Coronary artery (tissue), 2 donors: Measurements from ENCODE around the gene KANK2.

Experiments used
- DNase-seq: peaks from one replicate; pipeline ENCODE4 v3.0.0-alpha.2; 2017; ENCODE audit warnings: low spot score
- H3K27ac ChIP-seq, 2 donors: fragments of 200-600 bp; sonication (generic); one replicate each; pipeline ENCODE4 v1.5.1; 2016 to 2019
- H3K4me3 ChIP-seq: fragments of 200-600 bp; sonication (generic); 2 replicates; pipeline ENCODE4 v1.5.1; 2016; ENCODE audit warnings: mild to moderate bottlenecking, moderate library complexity
- TF ChIP-seq, protein P1 (sequence below): fragments of 200-600 bp; sonication (generic); IDR thresholded peaks from one replicate; pipeline ENCODE4 v1.5.1; 2019; ENCODE audit warnings: antibody characterized with exemption

Gene KANK2

DNA sequence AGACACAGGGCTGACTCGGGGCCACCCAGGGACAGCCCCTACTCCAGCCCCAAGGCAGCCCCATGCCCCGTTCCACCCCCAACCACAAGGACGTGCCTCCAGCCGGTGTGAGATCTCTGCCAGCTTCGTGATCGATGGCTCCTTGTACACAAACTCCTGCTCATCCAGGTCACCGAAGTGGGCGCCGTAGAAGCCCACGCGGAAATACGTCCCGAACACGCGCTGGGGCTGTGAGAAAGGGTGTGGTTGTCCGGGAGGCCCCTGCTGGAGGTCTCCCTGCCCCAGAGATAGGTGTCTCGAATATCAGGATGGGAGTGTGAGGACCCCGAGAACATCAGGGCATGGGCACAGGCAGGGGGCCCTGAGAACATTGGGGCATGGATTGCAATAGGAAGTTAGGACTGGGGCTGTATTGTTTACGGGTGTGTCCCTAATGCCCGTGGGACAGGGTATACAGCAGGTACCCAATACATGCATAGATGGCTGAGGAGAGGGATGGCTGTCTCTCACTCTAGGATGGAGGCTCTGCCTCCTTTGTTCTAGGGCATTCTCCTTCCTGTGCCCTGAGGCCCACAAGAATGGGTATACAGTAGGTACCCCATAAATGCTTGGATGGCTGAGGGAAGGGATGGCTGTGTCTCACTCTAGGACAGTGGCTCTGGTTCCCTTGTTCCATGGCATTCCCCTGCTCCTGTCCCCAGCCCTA lies 5.3 kb upstream of the KANK2 start:
- Histone ChIP-seq H3K4me3 (peak overlapping the region; percentile 30), H3K27ac (peak overlapping the region; percentile 95 to 97)
- TF ChIP-seq, protein P1, sequence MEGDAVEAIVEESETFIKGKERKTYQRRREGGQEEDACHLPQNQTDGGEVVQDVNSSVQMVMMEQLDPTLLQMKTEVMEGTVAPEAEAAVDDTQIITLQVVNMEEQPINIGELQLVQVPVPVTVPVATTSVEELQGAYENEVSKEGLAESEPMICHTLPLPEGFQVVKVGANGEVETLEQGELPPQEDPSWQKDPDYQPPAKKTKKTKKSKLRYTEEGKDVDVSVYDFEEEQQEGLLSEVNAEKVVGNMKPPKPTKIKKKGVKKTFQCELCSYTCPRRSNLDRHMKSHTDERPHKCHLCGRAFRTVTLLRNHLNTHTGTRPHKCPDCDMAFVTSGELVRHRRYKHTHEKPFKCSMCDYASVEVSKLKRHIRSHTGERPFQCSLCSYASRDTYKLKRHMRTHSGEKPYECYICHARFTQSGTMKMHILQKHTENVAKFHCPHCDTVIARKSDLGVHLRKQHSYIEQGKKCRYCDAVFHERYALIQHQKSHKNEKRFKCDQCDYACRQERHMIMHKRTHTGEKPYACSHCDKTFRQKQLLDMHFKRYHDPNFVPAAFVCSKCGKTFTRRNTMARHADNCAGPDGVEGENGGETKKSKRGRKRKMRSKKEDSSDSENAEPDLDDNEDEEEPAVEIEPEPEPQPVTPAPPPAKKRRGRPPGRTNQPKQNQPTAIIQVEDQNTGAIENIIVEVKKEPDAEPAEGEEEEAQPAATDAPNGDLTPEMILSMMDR: no peak
- DNase-seq: no peak

DNA sequence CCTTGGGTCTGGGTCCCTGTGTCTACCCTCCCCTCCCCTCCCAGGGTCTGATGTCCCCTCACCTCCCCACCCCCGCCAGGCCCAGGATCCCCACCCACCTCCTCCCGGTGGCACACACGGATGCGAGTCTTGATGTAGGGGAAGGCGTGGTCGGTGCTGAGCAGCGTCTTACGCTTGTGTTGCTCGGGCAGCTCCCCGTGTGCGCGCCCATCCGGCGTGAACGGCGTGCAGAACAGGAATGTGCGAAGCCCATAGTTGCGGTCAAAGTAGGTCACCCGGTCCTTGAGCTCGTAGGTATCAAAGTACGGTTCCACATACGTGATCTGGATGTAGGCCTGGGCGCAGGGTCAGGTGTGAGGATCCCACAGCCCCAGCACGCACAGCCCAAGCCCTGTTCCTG lies 4.4 kb upstream of the KANK2 start:
- no peak overlapping the region for H3K4me3 ChIP-seq
- H3K27ac ChIP-seq: peak overlapping the region; percentile 95 to 97
- DNase-seq: no peak
- TF ChIP-seq, protein P1: no peak

DNA sequence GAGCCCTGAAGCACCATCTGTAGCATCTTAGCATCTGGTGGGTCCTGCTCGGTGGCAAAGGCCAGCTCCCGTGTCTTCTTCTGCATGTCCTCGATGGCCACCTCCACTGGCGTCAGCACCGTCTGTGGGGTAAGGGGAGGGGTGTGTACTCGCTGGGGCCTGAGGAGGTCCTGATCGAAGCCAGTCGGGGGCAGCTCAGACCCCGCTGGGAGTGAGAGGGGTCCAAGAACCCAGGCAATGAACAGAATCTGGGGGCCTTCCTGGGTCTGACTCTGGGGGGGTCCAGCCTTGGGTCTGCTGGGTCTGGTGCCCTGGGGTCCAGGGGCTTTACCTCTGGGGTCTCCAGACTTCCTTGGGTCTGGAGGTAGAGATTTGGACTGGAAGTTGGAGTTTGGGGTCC lies 3.6 kb upstream of the KANK2 start:
- H3K27ac ChIP-seq: peak overlapping the region; percentile 52 to 97
- TF ChIP-seq, protein P1: no peak
- DNase-seq: no peak
- H3K4me3 ChIP-seq: no peak overlapping the region

DNA sequence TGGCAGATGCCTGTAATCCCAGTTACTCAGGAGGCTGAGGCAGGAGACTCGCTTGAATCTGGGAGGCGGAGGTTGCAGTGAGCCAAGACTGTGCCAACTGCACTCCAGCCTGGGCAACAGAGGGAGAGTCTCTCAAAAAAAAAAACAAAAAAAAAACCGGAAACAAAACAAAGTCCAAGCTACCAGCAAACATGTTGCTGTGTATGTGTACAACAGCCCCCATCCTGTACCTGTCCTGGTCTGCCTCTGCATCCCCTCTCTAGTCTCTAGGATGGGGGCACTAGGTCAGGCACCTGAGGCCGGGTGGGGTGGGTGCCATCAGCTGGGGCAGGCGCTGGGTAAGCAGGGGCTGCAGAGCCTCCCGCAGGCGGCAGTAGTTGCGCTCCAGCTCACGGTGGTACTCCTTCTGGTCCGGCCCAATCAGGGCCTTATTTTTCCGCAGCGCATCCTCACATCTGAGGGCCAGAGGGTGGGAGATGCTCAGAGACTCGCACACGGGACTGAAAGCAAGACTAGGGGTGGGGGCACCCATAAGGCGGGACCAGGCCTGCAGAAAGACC lies 2.8 kb upstream of the KANK2 start:
- TF ChIP-seq, protein P1: no peak
- DNase-seq: no peak
- H3K4me3 ChIP-seq: no peak overlapping the region
- H3K27ac ChIP-seq: peak overlapping the region; percentile 87 to 100

DNA sequence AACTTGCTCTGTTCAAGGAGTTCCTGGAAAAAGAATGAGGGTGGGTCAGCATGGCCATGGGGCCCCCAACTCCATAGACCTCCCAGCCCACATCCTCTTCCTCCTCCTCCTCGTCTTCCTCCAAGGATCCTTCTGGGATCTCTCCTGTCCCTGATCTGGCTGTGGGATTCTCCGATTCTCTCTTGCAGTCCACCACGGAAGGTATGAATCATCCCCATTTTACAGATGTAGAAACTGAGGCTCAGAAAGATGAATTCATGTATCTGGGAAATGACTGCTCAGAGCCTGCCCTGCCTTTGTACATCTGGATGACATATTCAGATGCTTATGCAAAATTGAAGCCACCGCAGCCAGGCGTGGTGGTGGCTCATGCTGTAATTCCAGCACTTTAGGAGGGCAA lies 2.2 kb upstream of the KANK2 start:
- no peak overlapping the region for H3K4me3 ChIP-seq
- H3K27ac ChIP-seq: peak overlapping the region; percentile 87 to 100
- no peak for DNase-seq
- TF ChIP-seq, protein P1: no peak

DNA sequence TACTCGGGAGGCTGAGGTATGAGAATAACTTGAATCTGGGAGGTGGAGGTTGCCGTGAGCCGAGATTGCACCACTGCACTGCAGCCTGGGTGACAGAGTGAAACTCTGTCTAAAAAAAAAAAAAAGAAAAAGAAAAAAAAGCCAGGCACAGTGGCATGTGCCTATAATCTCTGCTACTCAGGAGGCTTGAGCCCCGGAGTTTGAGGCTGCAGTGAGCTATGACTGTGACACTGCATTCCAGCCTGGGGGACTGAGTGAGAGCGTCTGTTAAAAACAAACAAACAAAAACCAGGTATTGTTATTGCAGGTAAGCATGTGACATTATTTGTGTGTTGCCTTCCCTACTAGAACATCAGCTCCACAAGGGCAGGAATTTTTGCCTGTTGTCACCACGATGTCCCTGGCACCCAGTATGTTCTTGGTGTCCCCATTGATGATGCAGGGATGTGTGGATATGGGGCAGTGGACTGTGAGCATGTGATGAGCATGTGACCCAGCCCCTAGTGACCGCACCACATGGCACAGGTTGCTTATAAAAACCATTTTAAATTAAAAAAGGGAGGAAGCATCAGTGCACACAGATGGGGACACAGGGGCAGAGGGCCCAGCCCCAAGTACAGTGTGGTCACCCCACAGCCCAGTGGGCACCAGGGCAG lies 1.6 kb upstream of the KANK2 start:
- TF ChIP-seq, protein P1: no peak
- no peak for DNase-seq
- peak overlapping the region; percentile 87 to 100 for H3K27ac ChIP-seq

DNA sequence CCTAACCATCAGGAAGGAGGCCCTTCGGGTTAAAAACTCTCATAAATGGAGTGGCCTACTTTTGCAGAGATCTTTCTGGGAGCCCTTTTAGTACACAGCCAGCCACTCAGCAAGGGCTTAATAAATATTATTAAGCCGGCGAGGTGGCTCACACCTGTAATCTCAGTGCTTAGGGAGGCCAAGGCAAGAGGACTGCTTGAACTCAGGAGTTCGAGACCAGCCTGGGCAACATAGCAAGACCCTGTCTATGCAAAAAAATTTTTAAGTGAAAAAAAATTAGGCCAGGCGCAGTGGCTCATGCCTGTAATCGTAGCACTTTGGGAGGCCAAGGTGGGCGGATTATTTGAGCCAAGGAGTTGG lies 810 bp upstream of the KANK2 start:
- peak overlapping the region; percentile 99 for H3K4me3 ChIP-seq
- TF ChIP-seq, protein P1: no peak
- no peak for DNase-seq
- H3K27ac ChIP-seq: peak overlapping the region; percentile 87 to 100

More for the DNA sequence above, 1.6 kb upstream of the KANK2 start:
- H3K4me3 ChIP-seq: no peak overlapping the region
